GM21390 (cell line): ENCODE data around the gene CIDEC.

Source experiments
- ATAC-seq: cut with Tn5 transposase; IDR thresholded peaks from one replicate; pipeline ENCODE4 v1.9.1; 2021; ENCODE audit not compliant: unreplicated experiment

The CIDEC gene

DNA sequence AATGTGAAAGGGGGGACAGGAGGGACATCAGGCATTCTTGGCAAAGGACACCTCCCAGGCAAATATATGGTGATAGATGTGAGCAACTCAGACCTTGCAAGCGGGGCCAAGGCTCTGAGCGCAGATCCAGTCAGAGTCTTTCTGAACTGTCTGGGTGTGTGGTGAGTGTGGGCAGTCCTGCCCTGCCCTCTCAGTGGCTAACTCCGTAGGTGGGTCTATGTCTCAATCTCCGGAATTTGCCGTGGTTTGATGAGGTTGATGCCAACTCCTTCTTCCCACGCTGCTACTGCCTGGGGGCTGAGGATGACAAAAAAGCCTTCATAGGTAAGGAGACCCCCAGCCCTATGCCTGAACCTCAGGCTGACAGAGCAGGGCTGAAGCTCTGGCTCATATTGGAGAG, 62.6 kb downstream of the CIDEC start:
- ATAC-seq = no peak
